ENCODE data around the gene SEMA5B. TPM values are rescaled to one million over a fixed set of nuclear protein-coding genes. Genes with fewer than 3 reads are reported as not detected.

SEMA5B gene
- total and polyA plus RNA-seq, 2 donors, result 0.46 to 0.99 TPM

GRCh38 chr3:122978569-122978968 is 49.0 kb downstream of the SEMA5B start:
- no peaks in the 10 kb centered on the region for H3K36me3 ChIP-seq (ENCODE audit: control insufficient read depth in 2 of 2, insufficient read depth in 2 of 2, low read length in 1 of 2)
- DNase-seq (ENCODE audit: low read depth in 6 of 9, low spot score in 9 of 9), result peak in 1 of 9 donors; percentile 51
- no peak overlapping the region for H3K4me3 ChIP-seq (ENCODE audit: low read length in 2 of 2)
- 84% methylated on average over 6 of the region's 6 CpGs for WGBS
- no peak overlapping the region for H3K27ac ChIP-seq (ENCODE audit: low read depth in 1 of 2, low read length in 1 of 2)
- no peaks in the 10 kb centered on the region for H3K27me3 ChIP-seq (ENCODE audit: control insufficient read depth in 2 of 2, insufficient read depth in 1 of 2, low read length in 1 of 2)
- H3K4me1 ChIP-seq (ENCODE audit: control insufficient read depth in 2 of 2, insufficient read depth in 2 of 2, low read length in 2 of 2), result peaks cover 10 to 46% of the 10 kb centered on the region in 2 donors
- no peaks in the 10 kb centered on the region for H3K9me3 ChIP-seq (ENCODE audit: control insufficient read depth in 2 of 2, insufficient read depth in 1 of 2, low read length in 1 of 2)

- Histone ChIP-seq H3K4me1 (ENCODE audit: control insufficient read depth in 2 of 2, insufficient read depth in 2 of 2, low read length in 2 of 2) (peaks cover 10 to 46% of the 10 kb centered on the region in 2 donors), H3K9me3 (ENCODE audit: control insufficient read depth in 2 of 2, insufficient read depth in 1 of 2, low read length in 1 of 2) (no peaks in the 10 kb centered on the region), H3K27ac (ENCODE audit: low read depth in 1 of 2, low read length in 1 of 2) (no peak overlapping the region), H3K27me3 (ENCODE audit: control insufficient read depth in 2 of 2, insufficient read depth in 1 of 2, low read length in 1 of 2) (no peaks in the 10 kb centered on the region), H3K4me3 (ENCODE audit: low read length in 2 of 2) (no peak overlapping the region), H3K36me3 (ENCODE audit: control insufficient read depth in 2 of 2, insufficient read depth in 2 of 2, low read length in 1 of 2) (no peaks in the 10 kb centered on the region)
- DNase-seq (ENCODE audit: low read depth in 6 of 9, low spot score in 9 of 9), result no peak
- WGBS, result 92% methylated on average over 14 of the region's 14 CpGs
Measured at GRCh38 chr3:122977746-122978466, 49.7 kb downstream of the SEMA5B start.

- H3K27ac ChIP-seq (ENCODE audit: low read depth in 1 of 2, low read length in 1 of 2), result no peak overlapping the region
- 25% methylated on average over 4 of the region's 4 CpGs for WGBS
Measured at GRCh38 chr3:122975924-122976293, 51.7 kb downstream of the SEMA5B start.

GRCh38 chr3:122975163-122975923 is 52.2 kb downstream of the SEMA5B start:
- Histone ChIP-seq H3K4me3 (ENCODE audit: low read length in 2 of 2) (no peak overlapping the region), H3K27me3 (ENCODE audit: control insufficient read depth in 2 of 2, insufficient read depth in 1 of 2, low read length in 1 of 2) (no peaks in the 10 kb centered on the region), H3K36me3 (ENCODE audit: control insufficient read depth in 2 of 2, insufficient read depth in 2 of 2, low read length in 1 of 2) (no peaks in the 10 kb centered on the region), H3K4me1 (ENCODE audit: control insufficient read depth in 2 of 2, insufficient read depth in 2 of 2, low read length in 2 of 2) (peaks cover 10 to 46% of the 10 kb centered on the region in 2 donors), H3K27ac (ENCODE audit: low read depth in 1 of 2, low read length in 1 of 2) (peak overlapping the region in 1 of 2 donors; percentile 15), H3K9me3 (ENCODE audit: control insufficient read depth in 2 of 2, insufficient read depth in 1 of 2, low read length in 1 of 2) (no peaks in the 10 kb centered on the region)
- 5% methylated on average over 12 of the region's 12 CpGs for WGBS
- peak in 2 of 9 donors; percentile 5 to 41 for DNase-seq (ENCODE audit: low read depth in 6 of 9, low spot score in 9 of 9)

More at GRCh38 chr3:122975924-122976293, 51.7 kb downstream of the SEMA5B start:
- Histone ChIP-seq H3K36me3 (ENCODE audit: control insufficient read depth in 2 of 2, insufficient read depth in 2 of 2, low read length in 1 of 2) (no peaks in the 10 kb centered on the region), H3K4me3 (ENCODE audit: low read length in 2 of 2) (no peak overlapping the region), H3K4me1 (ENCODE audit: control insufficient read depth in 2 of 2, insufficient read depth in 2 of 2, low read length in 2 of 2) (peaks cover 10 to 46% of the 10 kb centered on the region in 2 donors), H3K9me3 (ENCODE audit: control insufficient read depth in 2 of 2, insufficient read depth in 1 of 2, low read length in 1 of 2) (no peaks in the 10 kb centered on the region), H3K27me3 (ENCODE audit: control insufficient read depth in 2 of 2, insufficient read depth in 1 of 2, low read length in 1 of 2) (no peaks in the 10 kb centered on the region)
- DNase-seq (ENCODE audit: low read depth in 6 of 9, low spot score in 9 of 9), result peak in 1 of 9 donors; percentile 49

- no peaks in the 10 kb centered on the region for H3K27me3 ChIP-seq (ENCODE audit: control insufficient read depth in 2 of 2, insufficient read depth in 1 of 2, low read length in 1 of 2)
- H3K36me3 ChIP-seq (ENCODE audit: control insufficient read depth in 2 of 2, insufficient read depth in 2 of 2, low read length in 1 of 2), result no peaks in the 10 kb centered on the region
- no peak overlapping the region for H3K27ac ChIP-seq (ENCODE audit: low read depth in 1 of 2, low read length in 1 of 2)
- peaks cover 10 to 46% of the 10 kb centered on the region in 2 donors for H3K4me1 ChIP-seq (ENCODE audit: control insufficient read depth in 2 of 2, insufficient read depth in 2 of 2, low read length in 2 of 2)
- DNase-seq (ENCODE audit: low read depth in 6 of 9, low spot score in 9 of 9), result no peak
- H3K4me3 ChIP-seq (ENCODE audit: low read length in 2 of 2), result no peak overlapping the region
- H3K9me3 ChIP-seq (ENCODE audit: control insufficient read depth in 2 of 2, insufficient read depth in 1 of 2, low read length in 1 of 2), result no peaks in the 10 kb centered on the region
- 5% methylated on average over 2 of the region's 2 CpGs for WGBS
Measured at GRCh38 chr3:122974764-122975162, 52.8 kb downstream of the SEMA5B start.

- H3K27me3 ChIP-seq (ENCODE audit: control insufficient read depth in 2 of 2, insufficient read depth in 1 of 2, low read length in 1 of 2), result no peaks in the 10 kb centered on the region
- H3K27ac ChIP-seq (ENCODE audit: low read depth in 1 of 2, low read length in 1 of 2), result no peak overlapping the region
- 93% methylated on average over 12 of the region's 12 CpGs for WGBS
- H3K4me1 ChIP-seq (ENCODE audit: control insufficient read depth in 2 of 2, insufficient read depth in 2 of 2, low read length in 2 of 2), result peaks cover 10 to 44% of the 10 kb centered on the region in 2 donors
- H3K4me3 ChIP-seq (ENCODE audit: low read length in 2 of 2), result no peak overlapping the region
- H3K36me3 ChIP-seq (ENCODE audit: control insufficient read depth in 2 of 2, insufficient read depth in 2 of 2, low read length in 1 of 2), result no peaks in the 10 kb centered on the region
- no peak for DNase-seq (ENCODE audit: low read depth in 6 of 9, low spot score in 9 of 9)
- H3K9me3 ChIP-seq (ENCODE audit: control insufficient read depth in 2 of 2, insufficient read depth in 1 of 2, low read length in 1 of 2), result no peaks in the 10 kb centered on the region
Measured at GRCh38 chr3:122973893-122974615, 53.5 kb downstream of the SEMA5B start.

- Histone ChIP-seq H3K9me3 (ENCODE audit: control insufficient read depth in 2 of 2, insufficient read depth in 1 of 2, low read length in 1 of 2) (no peaks in the 10 kb centered on the region), H3K4me1 (ENCODE audit: control insufficient read depth in 2 of 2, insufficient read depth in 2 of 2, low read length in 2 of 2) (peaks cover 8 to 30% of the 10 kb centered on the region in 2 donors), H3K4me3 (ENCODE audit: low read length in 2 of 2) (no peak overlapping the region), H3K27me3 (ENCODE audit: control insufficient read depth in 2 of 2, insufficient read depth in 1 of 2, low read length in 1 of 2) (no peaks in the 10 kb centered on the region), H3K27ac (ENCODE audit: low read depth in 1 of 2, low read length in 1 of 2) (no peak overlapping the region), H3K36me3 (ENCODE audit: control insufficient read depth in 2 of 2, insufficient read depth in 2 of 2, low read length in 1 of 2) (no peaks in the 10 kb centered on the region)
- DNase-seq (ENCODE audit: low read depth in 6 of 9, low spot score in 9 of 9), result no peak
- 100% methylated on average over 1 of the region's 1 CpG for WGBS
Measured at GRCh38 chr3:122972141-122972540, 55.4 kb downstream of the SEMA5B start.

GRCh38 chr3:122969585-122970469 is 57.7 kb downstream of the SEMA5B start:
- Histone ChIP-seq H3K36me3 (ENCODE audit: control insufficient read depth in 2 of 2, insufficient read depth in 2 of 2, low read length in 1 of 2) (no peaks in the 10 kb centered on the region), H3K27me3 (ENCODE audit: control insufficient read depth in 2 of 2, insufficient read depth in 1 of 2, low read length in 1 of 2) (no peaks in the 10 kb centered on the region), H3K4me3 (ENCODE audit: low read length in 2 of 2) (no peak overlapping the region), H3K4me1 (ENCODE audit: control insufficient read depth in 2 of 2, insufficient read depth in 2 of 2, low read length in 2 of 2) (peaks cover 1 to 7% of the 10 kb centered on the region in 2 donors), H3K27ac (ENCODE audit: low read depth in 1 of 2, low read length in 1 of 2) (no peak overlapping the region), H3K9me3 (ENCODE audit: control insufficient read depth in 2 of 2, insufficient read depth in 1 of 2, low read length in 1 of 2) (no peaks in the 10 kb centered on the region)
- WGBS, result 86% methylated on average over 10 of the region's 10 CpGs
- DNase-seq (ENCODE audit: low read depth in 6 of 9, low spot score in 9 of 9), result no peak

Data from thymus (tissue), 11 donors.